Measurements from ENCODE around the gene GOSR2. TPM values are rescaled to one million over a fixed set of nuclear protein-coding genes. Genes with fewer than 3 reads are reported as not detected.

GOSR2 gene
- total RNA-seq, 1 donor from 2014 or later: 62.4 TPM

DNA sequence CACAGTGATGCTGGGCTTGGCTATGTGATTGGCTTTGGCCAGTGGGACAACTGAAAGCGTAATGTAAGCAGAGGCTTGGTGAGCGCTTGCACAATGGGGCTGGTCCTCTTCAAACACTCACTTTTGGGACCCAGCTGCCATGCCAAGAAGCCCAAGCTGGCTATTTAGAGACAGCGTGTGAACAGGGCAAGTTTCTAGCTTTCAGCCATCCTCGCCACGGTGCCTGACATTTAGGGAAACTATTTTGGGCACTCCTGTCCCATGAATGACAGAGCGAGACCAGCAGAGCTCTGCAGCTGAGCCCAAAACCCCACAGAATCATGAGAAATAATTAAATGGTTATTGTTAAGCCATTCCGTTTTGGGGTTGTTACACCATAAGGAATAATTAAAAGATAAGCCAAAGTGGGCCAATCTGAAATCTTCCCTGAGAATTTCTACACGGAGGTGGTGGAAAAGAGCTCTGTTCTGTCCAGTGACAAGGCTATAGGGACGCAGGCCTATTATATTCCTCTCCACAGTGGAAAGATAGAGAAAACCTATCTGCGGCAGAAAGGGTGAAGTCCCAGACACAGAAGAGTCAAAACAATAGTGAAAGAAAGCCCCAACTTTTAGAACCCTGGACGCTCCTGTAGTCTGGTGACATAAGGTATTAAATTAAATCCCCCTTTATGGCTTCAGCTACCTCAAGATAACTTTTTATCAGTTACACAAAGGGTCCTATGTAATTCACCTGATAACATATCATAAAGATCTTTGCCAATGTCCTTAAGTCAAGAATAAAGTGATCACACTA lies 66.9 kb downstream of the GOSR2 start:
- no peak for DNase-seq
- H3K4me3 Mint-ChIP-seq (ENCODE audit: unreplicated experiment): no peak overlapping the region
- TF ChIP-seq, protein P1, sequence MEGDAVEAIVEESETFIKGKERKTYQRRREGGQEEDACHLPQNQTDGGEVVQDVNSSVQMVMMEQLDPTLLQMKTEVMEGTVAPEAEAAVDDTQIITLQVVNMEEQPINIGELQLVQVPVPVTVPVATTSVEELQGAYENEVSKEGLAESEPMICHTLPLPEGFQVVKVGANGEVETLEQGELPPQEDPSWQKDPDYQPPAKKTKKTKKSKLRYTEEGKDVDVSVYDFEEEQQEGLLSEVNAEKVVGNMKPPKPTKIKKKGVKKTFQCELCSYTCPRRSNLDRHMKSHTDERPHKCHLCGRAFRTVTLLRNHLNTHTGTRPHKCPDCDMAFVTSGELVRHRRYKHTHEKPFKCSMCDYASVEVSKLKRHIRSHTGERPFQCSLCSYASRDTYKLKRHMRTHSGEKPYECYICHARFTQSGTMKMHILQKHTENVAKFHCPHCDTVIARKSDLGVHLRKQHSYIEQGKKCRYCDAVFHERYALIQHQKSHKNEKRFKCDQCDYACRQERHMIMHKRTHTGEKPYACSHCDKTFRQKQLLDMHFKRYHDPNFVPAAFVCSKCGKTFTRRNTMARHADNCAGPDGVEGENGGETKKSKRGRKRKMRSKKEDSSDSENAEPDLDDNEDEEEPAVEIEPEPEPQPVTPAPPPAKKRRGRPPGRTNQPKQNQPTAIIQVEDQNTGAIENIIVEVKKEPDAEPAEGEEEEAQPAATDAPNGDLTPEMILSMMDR (IDR thresholded peaks at IDR 0.05; ENCODE audit: partially characterized antibody, unreplicated experiment): no peak
- H3K4me1 Mint-ChIP-seq (ENCODE audit: low read depth, unreplicated experiment): peaks cover 2% of the 10 kb centered on the region
- no peaks in the 10 kb centered on the region for H3K36me3 Mint-ChIP-seq (ENCODE audit: unreplicated experiment)
- H3K9me3 Mint-ChIP-seq (ENCODE audit: unreplicated experiment): peaks cover 6% of the 10 kb centered on the region
- no peak overlapping the region for H3K27ac Mint-ChIP-seq (ENCODE audit: unreplicated experiment)
- H3K27me3 Mint-ChIP-seq (ENCODE audit: unreplicated experiment): peaks cover 7% of the 10 kb centered on the region

DNA sequence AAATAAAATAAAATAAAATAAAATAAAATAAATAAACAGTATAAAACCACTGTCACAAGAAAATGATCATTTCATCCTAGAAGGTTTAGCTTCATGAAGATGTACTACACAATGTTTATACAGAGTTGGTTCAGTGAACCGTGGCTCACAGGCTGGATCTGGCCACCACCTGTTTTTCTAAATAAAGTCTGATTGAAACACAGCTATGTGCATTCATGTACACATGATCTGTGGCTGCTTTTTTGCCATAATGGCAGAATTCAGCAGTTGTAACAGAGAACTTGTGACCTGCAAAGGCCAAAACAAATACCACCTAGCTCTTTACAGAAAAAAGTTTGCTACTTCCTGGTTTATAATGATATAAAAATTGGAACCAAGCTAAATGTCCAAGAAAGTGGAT lies 68.7 kb downstream of the GOSR2 start:
- H3K4me1 Mint-ChIP-seq (ENCODE audit: low read depth, unreplicated experiment): no peaks in the 10 kb centered on the region
- no peaks in the 10 kb centered on the region for H3K36me3 Mint-ChIP-seq (ENCODE audit: unreplicated experiment)
- peaks cover 8% of the 10 kb centered on the region for H3K27me3 Mint-ChIP-seq (ENCODE audit: unreplicated experiment)
- DNase-seq: no peak
- no peak overlapping the region for H3K4me3 Mint-ChIP-seq (ENCODE audit: unreplicated experiment)
- no peak overlapping the region for H3K27ac Mint-ChIP-seq (ENCODE audit: unreplicated experiment)
- H3K9me3 Mint-ChIP-seq (ENCODE audit: unreplicated experiment): peaks cover 6% of the 10 kb centered on the region
- TF ChIP-seq, protein P1 (IDR thresholded peaks at IDR 0.05; ENCODE audit: partially characterized antibody, unreplicated experiment): no peak

Small RNA genes lying within 50 kb of the gene (microRNA-seq; reads per million reads assigned to microRNA genes)
- not detected for gene MIR5089 (ENCODE audit: unreplicated experiment)

Other genes starting within 250 kb of the GOSR2 start
- 1.7 TPM for gene WNT3, start 104.5 kb upstream of the GOSR2 start, total RNA-seq (ENCODE audit: unreplicated experiment)
- gene WNT9B, start 71.6 kb upstream of the GOSR2 start, total RNA-seq (ENCODE audit: unreplicated experiment): not detected
- 4.5 TPM for gene RPRML, start 56.1 kb downstream of the GOSR2 start, total RNA-seq (ENCODE audit: unreplicated experiment)

Measured in glutamatergic neuron (in vitro differentiated cells).